DOHH2 (cell line): ENCODE results near the gene AHCYL1.

ENCODE experiments used
- EZH2phosphoT487 ChIP-seq: fragments of 200-600 bp; sonication (generic); IDR thresholded peaks from 2 replicates; pipeline ENCODE4 v1.6.1; 2017; ENCODE audit warnings: borderline replicate concordance, mild to moderate bottlenecking, antibody characterized with exemption, low read length, moderate library complexity, mixed read lengths
- TF ChIP-seq, protein P1 (sequence below): fragments of 200-600 bp; sonication (generic); IDR thresholded peaks from one replicate; pipeline ENCODE4 v1.5.1; 2014; ENCODE audit warnings: antibody characterized with exemption, mild to moderate bottlenecking, low read depth, low read length; ENCODE audit not compliant: poor library complexity, severe bottlenecking

DNA sequence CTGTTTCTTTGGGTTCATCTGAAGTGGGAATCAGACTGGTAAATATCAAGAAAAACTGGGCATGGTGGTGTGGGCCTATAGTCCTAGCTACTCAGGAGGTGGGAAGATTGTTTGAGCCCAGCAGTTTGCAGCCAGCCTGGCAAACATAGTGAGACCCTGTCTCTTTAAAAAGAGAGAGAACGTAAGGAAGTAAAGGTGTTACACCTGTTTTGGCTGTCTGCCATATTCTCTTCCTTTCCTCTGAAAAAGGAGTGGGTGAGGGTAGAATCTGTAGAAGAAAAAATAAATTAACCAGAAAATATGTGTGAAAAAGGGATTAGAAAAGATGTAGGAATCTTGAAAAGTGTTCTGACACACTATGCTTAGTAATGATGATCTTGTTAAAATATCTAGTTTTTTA lies 20.0 kb downstream of the AHCYL1 start:
- TF ChIP-seq, protein P1, sequence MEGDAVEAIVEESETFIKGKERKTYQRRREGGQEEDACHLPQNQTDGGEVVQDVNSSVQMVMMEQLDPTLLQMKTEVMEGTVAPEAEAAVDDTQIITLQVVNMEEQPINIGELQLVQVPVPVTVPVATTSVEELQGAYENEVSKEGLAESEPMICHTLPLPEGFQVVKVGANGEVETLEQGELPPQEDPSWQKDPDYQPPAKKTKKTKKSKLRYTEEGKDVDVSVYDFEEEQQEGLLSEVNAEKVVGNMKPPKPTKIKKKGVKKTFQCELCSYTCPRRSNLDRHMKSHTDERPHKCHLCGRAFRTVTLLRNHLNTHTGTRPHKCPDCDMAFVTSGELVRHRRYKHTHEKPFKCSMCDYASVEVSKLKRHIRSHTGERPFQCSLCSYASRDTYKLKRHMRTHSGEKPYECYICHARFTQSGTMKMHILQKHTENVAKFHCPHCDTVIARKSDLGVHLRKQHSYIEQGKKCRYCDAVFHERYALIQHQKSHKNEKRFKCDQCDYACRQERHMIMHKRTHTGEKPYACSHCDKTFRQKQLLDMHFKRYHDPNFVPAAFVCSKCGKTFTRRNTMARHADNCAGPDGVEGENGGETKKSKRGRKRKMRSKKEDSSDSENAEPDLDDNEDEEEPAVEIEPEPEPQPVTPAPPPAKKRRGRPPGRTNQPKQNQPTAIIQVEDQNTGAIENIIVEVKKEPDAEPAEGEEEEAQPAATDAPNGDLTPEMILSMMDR: no peak
- no peak for TF ChIP-seq EZH2phosphoT487
